VCaP (cell line): Measurements from ENCODE around the gene PICK1.

Source experiments
- H3K27ac ChIP-seq: fragments of 450-650 bp; 2 replicates; pipeline ENCODE4 v1.5.1; 2017
- TF ChIP-seq, protein P1 (sequence below): fragments of 450-650 bp; conservative IDR thresholded peaks from 2 replicates; pipeline ENCODE4 v1.5.1; 2017; ENCODE audit warnings: mild to moderate bottlenecking, moderate library complexity

Gene PICK1

DNA sequence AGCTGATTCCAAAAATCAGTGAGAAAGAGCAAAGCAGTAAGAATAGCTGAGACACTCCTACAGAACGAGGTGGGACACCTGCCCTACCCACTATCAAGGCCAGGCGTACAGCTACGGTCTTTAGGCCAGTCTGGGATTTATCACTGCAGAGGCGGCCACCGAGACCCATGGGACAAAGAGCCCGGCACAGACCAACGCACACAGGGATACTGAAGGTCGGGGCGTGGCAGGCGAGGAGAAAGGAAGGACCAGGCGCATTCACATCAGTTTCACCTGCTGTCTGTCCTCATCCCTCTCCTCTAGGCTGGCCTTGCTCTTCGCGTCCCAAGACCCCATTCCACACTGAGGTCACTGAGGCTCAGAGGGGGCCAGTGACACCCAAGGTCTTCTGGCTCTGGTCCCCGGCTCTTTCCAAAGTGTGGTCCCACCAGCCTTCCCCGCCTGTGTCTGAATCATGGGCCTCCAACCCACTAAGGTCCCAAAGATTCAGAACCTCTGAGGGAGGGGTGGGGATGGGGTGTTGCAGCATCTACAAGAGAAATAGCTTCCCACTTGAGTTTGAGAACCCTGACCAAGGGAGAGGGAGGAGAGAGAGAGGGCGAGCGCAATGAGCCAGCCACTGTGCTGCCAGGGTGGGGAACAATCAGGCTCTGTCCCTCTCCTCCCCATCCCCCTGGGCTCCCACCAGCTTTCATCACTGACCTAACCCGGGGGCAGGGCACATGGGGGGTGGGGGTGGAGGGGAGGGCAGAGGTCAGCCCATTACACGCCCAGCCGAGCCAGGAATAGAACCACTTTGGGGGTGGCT lies 7.2 kb upstream of the PICK1 start:
- no peak overlapping the region for H3K27ac ChIP-seq
- TF ChIP-seq, protein P1, sequence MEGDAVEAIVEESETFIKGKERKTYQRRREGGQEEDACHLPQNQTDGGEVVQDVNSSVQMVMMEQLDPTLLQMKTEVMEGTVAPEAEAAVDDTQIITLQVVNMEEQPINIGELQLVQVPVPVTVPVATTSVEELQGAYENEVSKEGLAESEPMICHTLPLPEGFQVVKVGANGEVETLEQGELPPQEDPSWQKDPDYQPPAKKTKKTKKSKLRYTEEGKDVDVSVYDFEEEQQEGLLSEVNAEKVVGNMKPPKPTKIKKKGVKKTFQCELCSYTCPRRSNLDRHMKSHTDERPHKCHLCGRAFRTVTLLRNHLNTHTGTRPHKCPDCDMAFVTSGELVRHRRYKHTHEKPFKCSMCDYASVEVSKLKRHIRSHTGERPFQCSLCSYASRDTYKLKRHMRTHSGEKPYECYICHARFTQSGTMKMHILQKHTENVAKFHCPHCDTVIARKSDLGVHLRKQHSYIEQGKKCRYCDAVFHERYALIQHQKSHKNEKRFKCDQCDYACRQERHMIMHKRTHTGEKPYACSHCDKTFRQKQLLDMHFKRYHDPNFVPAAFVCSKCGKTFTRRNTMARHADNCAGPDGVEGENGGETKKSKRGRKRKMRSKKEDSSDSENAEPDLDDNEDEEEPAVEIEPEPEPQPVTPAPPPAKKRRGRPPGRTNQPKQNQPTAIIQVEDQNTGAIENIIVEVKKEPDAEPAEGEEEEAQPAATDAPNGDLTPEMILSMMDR = no peak

DNA sequence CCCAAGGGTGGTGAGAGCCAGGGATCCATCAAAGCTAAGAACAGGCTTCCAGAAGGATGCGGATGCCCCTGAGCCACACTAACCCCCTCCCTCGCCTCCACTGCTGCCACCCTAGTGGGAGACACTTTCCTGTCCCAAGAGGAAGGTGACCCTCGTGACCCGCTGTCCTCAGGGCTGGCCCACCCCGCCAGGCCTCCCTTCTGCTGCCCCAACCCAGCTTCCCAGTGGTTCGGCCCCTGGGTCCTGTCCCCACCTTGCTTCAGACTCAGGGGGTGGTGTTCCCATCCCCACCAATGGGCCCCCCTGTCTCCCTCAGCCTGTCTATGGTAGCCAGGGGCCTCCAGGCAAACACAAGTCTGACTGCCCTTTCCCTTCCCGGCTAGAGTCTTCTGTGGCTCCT lies 6.5 kb upstream of the PICK1 start:
- TF ChIP-seq, protein P1 = no peak

DNA sequence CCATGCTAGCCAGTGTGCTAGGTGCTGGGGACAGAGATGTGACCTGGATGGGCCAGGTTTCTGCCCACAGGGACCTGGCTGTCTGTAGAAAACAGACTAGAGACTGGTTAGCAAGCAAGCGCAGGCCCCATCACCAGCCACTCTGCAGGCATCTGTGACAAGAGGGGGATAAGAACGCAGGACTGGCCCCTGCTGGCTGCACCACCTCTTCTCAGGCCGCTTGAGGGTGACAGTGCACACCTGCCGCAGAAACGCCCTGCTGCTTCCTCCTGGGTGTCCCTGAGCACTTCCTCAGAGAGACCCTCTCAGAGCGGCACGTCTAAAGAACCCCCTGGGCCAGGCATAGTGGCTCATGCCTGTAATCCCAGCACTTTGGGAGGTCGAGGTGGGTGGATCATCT lies 5.9 kb upstream of the PICK1 start:
- no peak overlapping the region for H3K27ac ChIP-seq
- TF ChIP-seq, protein P1 = no peak

More for the DNA sequence above, 6.5 kb upstream of the PICK1 start:
- H3K27ac ChIP-seq = no peak overlapping the region

DNA sequence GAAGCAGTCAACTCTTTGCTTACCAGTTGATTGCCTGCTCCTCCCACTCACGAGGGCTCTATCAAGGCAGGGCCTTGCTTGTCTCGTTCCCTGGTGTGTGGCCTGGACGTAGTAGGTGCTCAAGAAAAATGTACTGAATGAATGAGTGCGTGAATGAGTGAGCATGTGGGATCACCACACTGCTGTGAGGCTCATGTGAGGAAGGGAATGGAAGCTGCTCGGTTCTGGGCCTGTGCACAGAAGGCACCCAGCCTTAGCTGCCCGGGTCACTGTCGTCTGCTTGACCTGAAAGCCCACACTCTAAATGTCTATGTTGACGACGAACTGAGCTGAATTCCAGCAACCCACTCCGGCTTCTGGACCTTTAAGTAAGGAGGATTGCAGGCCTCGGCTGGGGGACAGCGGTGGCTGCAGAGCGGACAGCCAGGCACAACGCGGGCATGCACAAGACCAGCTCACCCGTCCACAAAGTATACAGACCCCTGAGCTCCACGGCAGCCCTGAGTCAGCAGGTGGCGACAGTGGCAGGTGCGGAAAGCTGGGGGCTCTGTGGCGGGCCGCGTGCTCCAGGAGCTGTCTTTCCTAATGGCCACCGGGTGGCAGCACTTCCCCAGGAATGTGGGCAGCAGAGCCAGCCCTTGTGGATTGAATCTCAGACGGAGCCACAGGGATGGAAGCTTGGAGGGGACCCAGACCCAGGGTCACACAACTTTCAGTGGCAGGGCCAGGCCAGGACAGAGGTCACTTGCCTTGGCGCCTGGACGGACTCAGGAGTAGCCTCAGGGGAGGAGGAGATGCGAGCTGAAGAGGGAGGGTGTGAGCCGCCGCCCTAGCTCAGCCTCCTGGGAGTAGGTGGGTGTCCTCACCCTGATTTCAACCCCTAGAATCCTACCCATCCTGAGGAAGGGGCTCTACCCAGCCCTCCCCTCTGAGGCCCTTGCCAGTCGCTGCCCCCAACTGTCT lies 5.0 kb upstream of the PICK1 start:
- H3K27ac ChIP-seq = peak overlapping the region; percentile 41; the same call in 1 of the 2 replicates
- TF ChIP-seq, protein P1 = peak; percentile 92

DNA sequence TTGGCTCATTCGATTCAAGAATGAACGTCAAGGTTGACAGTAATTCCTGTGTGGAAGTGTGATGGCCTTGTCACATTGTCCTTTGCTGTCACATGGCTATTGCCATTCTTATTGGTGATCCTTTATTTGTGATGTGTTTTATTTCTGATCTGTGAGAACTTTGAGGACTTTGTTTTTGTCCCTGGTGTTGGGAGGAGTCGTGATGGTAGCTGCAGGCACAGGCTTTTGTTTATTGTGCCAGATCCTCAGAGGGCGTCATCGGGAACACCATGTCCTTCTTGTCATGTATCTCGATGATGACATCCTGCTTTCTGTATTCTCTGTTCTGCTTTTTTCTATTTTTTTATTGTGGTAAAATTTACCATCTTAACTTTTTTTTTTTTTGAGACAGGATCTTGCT lies 5.6 kb downstream of the PICK1 start:
- TF ChIP-seq, protein P1 = no peak
- peak overlapping the region; percentile 66 for H3K27ac ChIP-seq

DNA sequence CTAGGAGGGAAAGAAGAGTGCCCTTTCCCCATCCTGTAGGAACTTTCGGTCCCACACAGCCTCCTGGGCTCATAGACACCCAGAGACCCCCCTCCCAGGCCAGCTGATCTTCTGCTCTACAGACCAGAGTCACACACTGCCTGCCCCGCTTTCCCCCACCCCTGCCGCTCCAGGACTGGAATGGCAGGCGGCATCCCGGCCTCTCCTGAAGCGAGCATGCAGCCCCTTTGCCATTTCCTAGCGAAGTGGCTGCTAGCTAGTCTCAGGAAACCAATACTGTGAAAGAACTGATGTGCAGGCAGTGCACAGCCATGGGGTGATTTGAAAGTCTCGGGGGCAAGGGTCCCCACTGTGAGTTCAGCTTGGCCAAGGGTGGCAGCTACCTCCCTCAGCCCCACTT lies 8.3 kb downstream of the PICK1 start:
- H3K27ac ChIP-seq = no peak overlapping the region
- TF ChIP-seq, protein P1 = no peak

DNA sequence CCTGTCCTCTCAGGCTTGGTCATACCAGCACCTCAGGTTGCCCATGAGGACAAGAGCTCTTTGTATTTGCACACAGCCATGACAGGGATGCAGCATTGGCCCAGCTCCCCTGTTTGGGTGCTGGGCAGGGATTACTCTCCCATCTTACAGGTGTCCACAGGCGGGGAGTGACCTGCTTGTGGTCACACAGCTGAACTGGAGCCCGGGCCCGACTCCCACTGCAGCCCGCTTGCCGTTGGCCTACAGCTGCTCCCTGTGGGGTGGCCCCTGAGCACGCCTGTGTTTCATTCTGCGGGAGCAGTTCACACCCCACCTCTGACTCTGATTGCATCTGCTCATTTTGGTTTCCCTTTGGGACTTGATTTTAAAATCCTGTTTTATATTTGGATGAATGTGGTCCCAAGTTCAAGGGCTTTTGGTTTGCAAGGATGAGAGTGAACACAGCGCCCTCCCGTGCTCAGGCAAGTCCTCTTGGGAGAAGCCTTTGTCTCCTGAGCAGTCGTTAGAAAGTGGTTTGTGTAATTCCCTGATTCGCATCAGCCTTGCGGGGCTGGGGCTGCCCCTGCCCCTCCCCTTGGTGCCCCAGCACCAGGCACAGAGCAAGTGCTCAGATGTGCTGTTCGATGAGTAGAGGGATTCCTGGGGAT lies 9.3 kb downstream of the PICK1 start:
- no peak overlapping the region for H3K27ac ChIP-seq
- TF ChIP-seq, protein P1 = no peak
